HCT116 (cell line): ENCODE measurements around the gene BBC3. TPM values are rescaled to one million over a fixed set of nuclear protein-coding genes. Genes with fewer than 3 reads are reported as not detected.

ENCODE experiments used
- ATAC-seq: fragments of 200-7000 bp; cut with Tn5 transposase; 2 replicates; pipeline ENCODE4 v1.9.1; 2020; ENCODE audit warnings: mild to moderate bottlenecking, moderate library complexity
- BruUV-seq: library from RNA; stranded (reverse); fragments of 400-500 nt; replicated peaks from 2 replicates; lab custom pipeline; 2021; lab: Mats Ljungman, UMichigan
- CTCF ChIA-PET: fragments of 300-600 bp; sonication (Branson Sonifier 250); formaldehyde crosslinking; loops from one replicate; lab custom pipeline; 2021; ENCODE audit warnings: antibody characterized with exemption; lab: Charles Lee
- POLR2A ChIA-PET: fragments of 300-600, 350-600 bp; sonication (Branson Sonifier 250); formaldehyde crosslinking; loops from one replicate; lab custom pipeline; 2021; ENCODE audit warnings: antibody characterized with exemption; lab: Charles Lee
- RAD21 ChIA-PET, 2 experiments: fragments of 300-600 bp; sonication (Branson Sonifier 250); formaldehyde crosslinking; loops; one replicate each; lab custom pipeline; 2023; ENCODE audit warnings: low total read pairs in 2 of 2; ENCODE audit not compliant: uncharacterized antibody in 2 of 2, unreplicated experiment in 2 of 2, low non-redundant PET in 1 of 2; lab: Charles Lee
- DNase-seq: peaks from one replicate; pipeline ENCODE4 v3.0.0-alpha.2; 2010; ENCODE audit warnings: low read depth, low spot score
- H2AFZ ChIP-seq: fragments of 200-600 bp; shearing (Covaris generic), sonication (generic); 2 replicates; pipeline ENCODE4 v1.6.1; 2017; ENCODE audit warnings: low read depth, mixed run types, mixed read lengths, antibody characterized with exemption, low read length; ENCODE audit not compliant: poor library complexity, severe bottlenecking
- H3K27ac ChIP-seq: 2 replicates; pipeline ENCODE4 v1.5.1; 2012; ENCODE audit warnings: low read depth, low read length
- H3K27me3 ChIP-seq: fragments of 200-600 bp; sonication (generic); 2 replicates; pipeline ENCODE4 v1.6.1; 2016; ENCODE audit warnings: mixed run types, low read length, mixed read lengths; ENCODE audit not compliant: insufficient read depth
- H3K36me3 ChIP-seq, 2 experiments: fragments of 200-500 bp in 1 of 2; fragments of 200-600 bp in 1 of 2; sonication (Bioruptor generic) in 1 of 2; sonication (generic) in 1 of 2; 2 replicates each; pipeline versions ENCODE4 v1.5.1 to v1.6.1; 2014 to 2016; ENCODE audit warnings: low read length in 2 of 2, inconsistent platforms in 1 of 2, mixed read lengths in 1 of 2, mixed run types in 1 of 2; ENCODE audit not compliant: insufficient read depth in 2 of 2, control insufficient read depth in 1 of 2
- H3K4me1 ChIP-seq, 2 experiments: fragments of 200-600 bp in 1 of 2; sonication (generic) in 1 of 2; 2 replicates each; pipeline versions ENCODE4 v1.5.1 to v1.6.1; 2012 to 2017; ENCODE audit warnings: low read length in 2 of 2, inconsistent platforms in 1 of 2, mild to moderate bottlenecking in 1 of 2, mixed read lengths in 1 of 2, mixed run types in 1 of 2, moderate library complexity in 1 of 2; ENCODE audit not compliant: insufficient read depth in 2 of 2, control insufficient read depth in 1 of 2
- H3K4me2 ChIP-seq: fragments of 200-600 bp; sonication (generic); 2 replicates; pipeline ENCODE4 v1.6.1; 2017; ENCODE audit warnings: mixed run types, low read length, mixed read lengths
- H3K4me3 ChIP-seq, 2 experiments: fragments of 200-600 bp in 1 of 2; sonication (generic) in 1 of 2; replicated peaks in 1 of 2; 2 replicates each; pipeline ENCODE4 v1.5.1; 2011 to 2016; ENCODE audit warnings: low read length in 2 of 2, control low read depth in 1 of 2, low read depth in 1 of 2, mild to moderate bottlenecking in 1 of 2, mixed read lengths in 1 of 2, mixed run types in 1 of 2
- H3K79me2 ChIP-seq: fragments of 200-600 bp; sonication (generic); 2 replicates; pipeline ENCODE4 v1.6.1; 2017; ENCODE audit warnings: mild to moderate bottlenecking, mixed run types, low read length, moderate library complexity, mixed read lengths; ENCODE audit not compliant: insufficient read depth
- H3K9ac ChIP-seq: fragments of 200-600 bp; sonication (generic); 2 replicates; pipeline ENCODE4 v1.6.1; 2016; ENCODE audit warnings: low read length, mixed read lengths
- H3K9me2 ChIP-seq: fragments of 200-600 bp; sonication (generic), shearing (Covaris generic); 2 replicates; pipeline ENCODE4 v1.6.1; 2017; ENCODE audit warnings: mixed run types, mild to moderate bottlenecking, moderate library complexity; ENCODE audit not compliant: insufficient read depth
- H3K9me3 ChIP-seq, 2 experiments: fragments of 200-500 bp in 1 of 2; fragments of 200-600 bp in 1 of 2; sonication (Bioruptor generic) in 1 of 2; sonication (generic) in 1 of 2; 2 replicates each; pipeline ENCODE4 v1.6.1; 2014 to 2017; ENCODE audit warnings: low read length in 2 of 2, mixed read lengths in 2 of 2, inconsistent platforms in 1 of 2, low read depth in 1 of 2, mild to moderate bottlenecking in 1 of 2, mixed run types in 1 of 2, moderate library complexity in 1 of 2; ENCODE audit not compliant: control insufficient read depth in 1 of 2, insufficient read depth in 1 of 2
- H4K20me1 ChIP-seq: fragments of 200-600 bp; sonication (generic), shearing (Covaris generic); 2 replicates; pipeline ENCODE4 v1.6.1; 2017; ENCODE audit warnings: mixed run types, mild to moderate bottlenecking, moderate library complexity; ENCODE audit not compliant: insufficient read depth
- CBX3 ChIP-seq: IDR thresholded peaks from 2 replicates; pipeline ENCODE4 v1.6.1; 2012; ENCODE audit warnings: low read depth
- RAD21 ChIP-seq: IDR thresholded peaks from 2 replicates; pipeline ENCODE4 v1.6.1; 2012; ENCODE audit warnings: low read depth, mild to moderate bottlenecking
- intact Hi-C: fragments of 100-400 bp; cut with micrococcal nuclease; formaldehyde crosslinking; loops from 2 replicates; pipeline ENCODE4 v1.10.0; 2022
- total RNA-seq: library from RNA; stranded (reverse); gene quantifications from one replicate; pipeline ENCODE4 v1.2.1, GENCODE V29; 2021; ENCODE audit not compliant: unreplicated experiment
- TF ChIP-seq, protein P1 (sequence below): IDR thresholded peaks from 2 replicates; pipeline ENCODE4 v1.6.1; 2012
- TF ChIP-seq, protein P2 (sequence below): IDR thresholded peaks from 2 replicates; pipeline ENCODE4 v1.6.1; 2011; ENCODE audit warnings: mild to moderate bottlenecking, low read length, moderate library complexity; ENCODE audit not compliant: insufficient replicate concordance; ENCODE audit errors: extremely low read depth
- TF ChIP-seq, protein P3 (sequence below), 3 experiments: fragments of 200-600 bp in 1 of 3; sonication (generic) in 1 of 3; IDR thresholded peaks in 2 of 3; conservative IDR thresholded peaks in 1 of 3; 2 replicates each; pipeline ENCODE4 v1.5.1; 2012 to 2017; ENCODE audit warnings: low read depth in 2 of 3, low read length in 2 of 3, antibody characterized with exemption in 1 of 3, borderline replicate concordance in 1 of 3, control low read depth in 1 of 3, mild to moderate bottlenecking in 1 of 3, mixed read lengths in 1 of 3, mixed run types in 1 of 3, moderate library complexity in 1 of 3; ENCODE audit not compliant: insufficient read depth in 1 of 3

BBC3 gene
- total RNA-seq, 1 experiment from 2014 or later: 45.0 TPM

DNA sequence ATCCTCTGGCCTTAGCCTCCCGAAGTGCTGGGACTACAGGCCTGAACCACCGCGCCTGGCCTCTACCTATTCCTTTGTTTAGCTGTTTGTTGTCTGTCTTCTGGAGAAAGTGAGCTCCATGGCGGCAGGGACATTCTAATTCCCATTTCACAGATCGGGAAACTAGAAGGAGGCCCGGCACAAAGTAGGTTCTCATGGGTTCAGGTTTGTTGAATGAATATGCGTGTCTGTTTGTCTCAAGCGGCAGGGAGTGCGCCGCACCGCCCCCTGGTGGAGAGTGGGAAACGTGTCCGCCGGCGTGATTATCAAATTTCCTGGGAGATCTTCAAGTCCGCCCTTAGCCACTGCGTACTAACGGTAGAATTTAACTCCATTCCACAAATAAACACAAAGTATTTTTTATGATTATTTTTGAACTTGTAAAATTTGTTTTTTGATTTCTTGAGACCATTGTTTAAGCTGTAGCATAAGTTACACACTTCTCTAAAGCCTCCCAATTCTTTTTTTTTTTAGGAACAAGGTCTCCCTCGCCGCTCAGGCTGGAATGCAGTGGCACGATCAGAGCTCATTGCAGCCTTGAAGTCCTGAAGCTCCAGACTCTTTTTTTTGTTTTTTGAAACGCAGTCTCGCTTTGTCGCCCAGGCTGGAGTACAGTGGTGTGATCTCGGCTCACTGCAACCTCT is 16.4 kb upstream of the BBC3 start:
- TF ChIP-seq, protein P1, sequence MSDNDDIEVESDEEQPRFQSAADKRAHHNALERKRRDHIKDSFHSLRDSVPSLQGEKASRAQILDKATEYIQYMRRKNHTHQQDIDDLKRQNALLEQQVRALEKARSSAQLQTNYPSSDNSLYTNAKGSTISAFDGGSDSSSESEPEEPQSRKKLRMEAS: 0 out of 2 replicates have a peak, but pooled peaks have one; percentile 50
- TF ChIP-seq, protein P2, sequence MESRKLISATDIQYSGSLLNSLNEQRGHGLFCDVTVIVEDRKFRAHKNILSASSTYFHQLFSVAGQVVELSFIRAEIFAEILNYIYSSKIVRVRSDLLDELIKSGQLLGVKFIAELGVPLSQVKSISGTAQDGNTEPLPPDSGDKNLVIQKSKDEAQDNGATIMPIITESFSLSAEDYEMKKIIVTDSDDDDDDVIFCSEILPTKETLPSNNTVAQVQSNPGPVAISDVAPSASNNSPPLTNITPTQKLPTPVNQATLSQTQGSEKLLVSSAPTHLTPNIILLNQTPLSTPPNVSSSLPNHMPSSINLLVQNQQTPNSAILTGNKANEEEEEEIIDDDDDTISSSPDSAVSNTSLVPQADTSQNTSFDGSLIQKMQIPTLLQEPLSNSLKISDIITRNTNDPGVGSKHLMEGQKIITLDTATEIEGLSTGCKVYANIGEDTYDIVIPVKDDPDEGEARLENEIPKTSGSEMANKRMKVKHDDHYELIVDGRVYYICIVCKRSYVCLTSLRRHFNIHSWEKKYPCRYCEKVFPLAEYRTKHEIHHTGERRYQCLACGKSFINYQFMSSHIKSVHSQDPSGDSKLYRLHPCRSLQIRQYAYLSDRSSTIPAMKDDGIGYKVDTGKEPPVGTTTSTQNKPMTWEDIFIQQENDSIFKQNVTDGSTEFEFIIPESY: no peak
- TF ChIP-seq CBX3 (peak; percentile 80; the same call in 1 of the 2 replicates), RAD21 (peak; percentile 67)
- TF ChIP-seq, protein P3, sequence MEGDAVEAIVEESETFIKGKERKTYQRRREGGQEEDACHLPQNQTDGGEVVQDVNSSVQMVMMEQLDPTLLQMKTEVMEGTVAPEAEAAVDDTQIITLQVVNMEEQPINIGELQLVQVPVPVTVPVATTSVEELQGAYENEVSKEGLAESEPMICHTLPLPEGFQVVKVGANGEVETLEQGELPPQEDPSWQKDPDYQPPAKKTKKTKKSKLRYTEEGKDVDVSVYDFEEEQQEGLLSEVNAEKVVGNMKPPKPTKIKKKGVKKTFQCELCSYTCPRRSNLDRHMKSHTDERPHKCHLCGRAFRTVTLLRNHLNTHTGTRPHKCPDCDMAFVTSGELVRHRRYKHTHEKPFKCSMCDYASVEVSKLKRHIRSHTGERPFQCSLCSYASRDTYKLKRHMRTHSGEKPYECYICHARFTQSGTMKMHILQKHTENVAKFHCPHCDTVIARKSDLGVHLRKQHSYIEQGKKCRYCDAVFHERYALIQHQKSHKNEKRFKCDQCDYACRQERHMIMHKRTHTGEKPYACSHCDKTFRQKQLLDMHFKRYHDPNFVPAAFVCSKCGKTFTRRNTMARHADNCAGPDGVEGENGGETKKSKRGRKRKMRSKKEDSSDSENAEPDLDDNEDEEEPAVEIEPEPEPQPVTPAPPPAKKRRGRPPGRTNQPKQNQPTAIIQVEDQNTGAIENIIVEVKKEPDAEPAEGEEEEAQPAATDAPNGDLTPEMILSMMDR (IDR thresholded peaks at IDR 0.05 in 2 of 3, conservative IDR thresholded peaks at IDR 0.05 in 1 of 3; ENCODE audit: borderline replicate concordance in 1 of 3, insufficient read depth in 1 of 3, low read depth in 2 of 3, low read length in 2 of 3): peak in 2 of 3 experiments; percentile 93 to 96; a peak in 5 of 6 replicates
- intact Hi-C loops: no loop called here
- ATAC-seq (peak; percentile 41), DNase-seq (no peak)
- Histone ChIP-seq H3K9ac (no peak overlapping the region), H3K36me3 (no peaks in the 10 kb centered on the region), H4K20me1 (no peaks in the 10 kb centered on the region), H2AFZ (peak overlapping the region; percentile 24), H3K79me2 (no peaks in the 10 kb centered on the region), H3K9me3 (no peaks in the 10 kb centered on the region), H3K4me3 (no peak overlapping the region), H3K4me1 (peaks cover 21 to 38% of the 10 kb centered on the region in 2 experiments; a peak in 3 of 4 replicates), H3K27ac (no peak overlapping the region), H3K9me2 (no peaks in the 10 kb centered on the region), H3K27me3 (no peaks in the 10 kb centered on the region), H3K4me2 (peak overlapping the region; percentile 29; the same call in 1 of the 2 replicates)
- ChIA-PET CTCF (interaction anchor here (0.7 to 5.7 kb wide), 7 partner anchors 9 to 235 kb away, joined by 3 to 103 read pairs (median 4); partner anchors contain the start of genes CCDC9 and INAFM1), RAD21 (no interaction called here), POLR2A (interaction anchor here (1.3 kb wide), 1 partner anchor 21 kb away, joined by 8 read pairs; no protein-coding TSS in a partner anchor)
- no TSS peak for BruUV-seq
